KBM-7 (cell line): ENCODE measurements around the gene SMIM8.
A peak's percentile ranks its signal among the peaks of the same experiment; 100 is the strongest.

Experiments
- DNase-seq: peaks from one replicate; pipeline ENCODE4 v3.0.0-alpha.2; 2015
- in situ Hi-C: fragments of 300-500 bp; cut with MboI; formaldehyde crosslinking; loops from 2 replicates; pipeline ENCODE4 v1.14.3; 2020; ENCODE audit warnings: low sequenced_read_pairs, low pct_unique_long_range_greater_than_20kb, mixed read lengths

Gene SMIM8

DNA sequence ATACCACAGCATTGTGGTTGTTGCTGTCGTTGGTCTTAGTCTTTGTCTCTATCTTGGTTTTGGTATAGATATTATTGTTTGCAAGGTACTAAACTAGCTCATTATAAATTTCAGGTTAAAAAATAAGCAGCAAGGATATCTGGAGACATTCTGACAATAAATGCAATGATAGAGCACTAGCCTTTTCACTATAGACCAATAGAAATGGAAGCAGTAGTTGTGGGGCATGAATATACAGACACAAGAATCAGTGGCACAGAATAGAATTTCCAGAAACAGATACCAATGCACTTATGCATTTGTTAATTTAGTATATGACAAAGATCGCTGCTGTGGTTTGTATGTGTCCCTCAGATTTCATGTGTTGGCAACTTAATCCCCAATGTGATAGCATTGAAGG, 54.3 kb downstream of the SMIM8 start:
- in situ Hi-C loops, result no loop called here

DNA sequence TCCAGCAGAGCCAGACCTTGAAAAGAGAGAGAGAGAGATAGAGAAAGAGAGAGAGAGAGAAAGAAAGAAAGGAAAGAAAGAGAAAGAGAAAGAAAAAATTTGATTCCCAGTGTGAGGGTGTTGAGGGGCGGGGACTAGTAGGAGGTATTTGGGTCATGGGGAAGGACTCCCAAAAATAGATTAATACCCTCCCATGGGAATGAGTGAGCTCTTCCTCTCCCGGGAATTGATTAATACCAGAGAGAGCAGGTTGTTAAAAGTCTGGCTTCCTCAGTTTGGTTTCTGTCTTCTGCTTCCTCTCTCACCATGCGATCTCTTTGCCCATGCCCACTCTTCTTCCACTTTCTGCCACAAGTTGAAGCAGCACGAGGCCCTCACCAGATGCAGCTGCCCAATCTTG, 56.6 kb downstream of the SMIM8 start:
- no peak for DNase-seq
- in situ Hi-C loops, result no loop called here

More for the DNA sequence above, 54.3 kb downstream of the SMIM8 start:
- no peak for DNase-seq

DNA sequence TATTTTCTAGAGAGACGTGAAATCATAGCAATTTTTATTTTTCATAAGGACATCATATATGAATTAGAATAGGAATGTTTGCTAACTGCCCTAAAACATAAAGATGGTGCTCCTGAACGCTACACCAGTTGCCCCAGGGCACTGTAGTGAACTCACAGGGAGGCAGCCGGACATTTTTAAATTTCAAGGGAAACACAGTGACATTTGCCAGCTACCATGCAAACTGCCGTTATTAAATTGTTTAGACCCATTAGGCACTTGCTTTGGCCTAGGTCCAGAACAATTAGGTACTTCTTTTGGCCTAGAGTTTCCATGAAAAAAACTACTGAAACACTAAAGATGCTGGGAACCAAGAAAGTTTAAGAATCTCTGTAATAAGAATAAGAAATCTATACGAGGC, 60.5 kb downstream of the SMIM8 start:
- in situ Hi-C loops, result no loop called here

DNA sequence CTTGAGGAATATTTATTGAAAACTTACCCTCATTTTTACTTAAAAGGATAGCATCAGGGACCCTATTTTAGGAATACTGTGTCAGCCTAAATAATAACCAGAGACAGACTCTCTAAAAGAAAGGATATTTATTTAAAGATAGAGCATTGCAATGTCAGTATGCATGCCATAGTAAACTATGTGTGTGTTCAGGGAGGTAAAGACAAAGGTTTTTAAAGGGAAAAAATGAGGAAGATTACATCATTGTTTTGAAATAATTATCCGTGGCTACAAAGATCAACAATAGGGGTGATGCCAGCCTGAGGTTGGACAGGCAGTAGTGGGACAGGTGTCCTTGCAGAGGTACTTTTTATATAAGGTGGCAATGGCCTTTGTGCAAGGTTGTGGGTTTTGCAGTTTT, 61.6 kb downstream of the SMIM8 start:
- in situ Hi-C loops, result no loop called here
- no peak for DNase-seq

More for the DNA sequence above, 60.5 kb downstream of the SMIM8 start:
- DNase-seq, result no peak

DNA sequence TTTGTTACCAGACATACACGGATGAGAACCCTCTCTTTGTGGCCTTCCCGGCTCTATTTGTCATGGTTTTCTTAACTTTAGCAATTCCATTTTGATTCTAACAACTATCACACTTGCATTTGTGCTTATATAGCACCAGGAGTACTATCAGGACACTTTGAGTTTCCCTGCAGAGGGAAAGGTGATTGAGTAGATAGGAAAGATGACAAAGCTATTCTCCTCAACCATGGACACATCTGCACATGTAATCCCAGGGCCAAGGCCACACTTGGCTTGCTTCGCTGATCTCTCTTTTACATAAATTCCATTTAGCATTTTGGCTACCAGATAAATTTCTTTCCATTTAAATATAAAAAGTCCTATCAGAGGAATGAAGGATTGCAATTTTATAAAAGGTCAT, 62.1 kb downstream of the SMIM8 start:
- no peak for DNase-seq
- in situ Hi-C loops, result no loop called here

DNA sequence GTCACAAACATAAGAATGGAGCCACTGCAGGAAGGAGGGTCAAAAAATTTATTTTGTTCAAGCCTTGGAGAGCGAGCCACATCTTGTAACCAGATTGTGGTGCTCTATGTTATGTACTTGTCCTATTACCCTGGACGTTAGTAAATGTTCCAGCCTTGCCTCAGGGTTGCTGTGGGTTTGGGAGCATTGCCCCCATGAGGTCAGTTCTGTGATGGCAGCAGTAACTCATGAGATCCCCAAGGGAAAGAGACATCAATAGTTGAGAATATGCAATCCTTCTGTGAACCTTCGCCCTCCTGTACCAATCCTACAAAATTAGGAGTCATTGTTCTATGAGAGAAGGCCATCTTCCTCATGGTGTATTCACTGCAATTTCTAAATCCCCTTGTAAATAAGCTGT, 68.9 kb downstream of the SMIM8 start:
- in situ Hi-C loops, result no loop called here
- peak; percentile 59 for DNase-seq
